Keratinocyte (primary cell): ENCODE measurements around the gene ANKDD1B. TPM values are rescaled to one million over a fixed set of nuclear protein-coding genes. Genes with fewer than 3 reads are reported as not detected.

Experiments
- DNase-seq: peaks from one replicate; pipeline ENCODE4 v3.0.0-alpha.2; 2011; ENCODE audit warnings: low read depth, missing footprints, low spot score
- FAIRE-seq: peaks from 2 replicates; lab custom pipeline; 2011; peaks lifted over from hg19 to GRCh38; lab: Jason Lieb, UNC
- H2AFZ ChIP-seq: 2 replicates; pipeline ENCODE4 v1.6.0; 2012; ENCODE audit warnings: low read length, control low read depth, inconsistent platforms; ENCODE audit not compliant: control insufficient read depth
- H3K27ac ChIP-seq: 2 replicates; pipeline ENCODE4 v1.5.1; 2011; ENCODE audit warnings: low read length; ENCODE audit not compliant: control insufficient read depth, insufficient read depth
- H3K27me3 ChIP-seq: 3 replicates; pipeline ENCODE4 v1.6.0; 2011; ENCODE audit warnings: low read length; ENCODE audit not compliant: control insufficient read depth, insufficient read depth; ENCODE audit errors: extremely low read depth
- H3K36me3 ChIP-seq, 2 experiments: 2 replicates in 1 of 2; 3 replicates in 1 of 2; pipeline ENCODE4 v1.5.1; 2011; ENCODE audit warnings: low read length in 2 of 2, mild to moderate bottlenecking in 1 of 2; ENCODE audit not compliant: control insufficient read depth in 2 of 2, insufficient read depth in 2 of 2; ENCODE audit errors: extremely low read depth in 1 of 2
- H3K4me1 ChIP-seq: 3 replicates; pipeline ENCODE4 v1.5.1; 2011; ENCODE audit warnings: low read length; ENCODE audit not compliant: control insufficient read depth, insufficient read depth; ENCODE audit errors: extremely low read depth
- H3K4me2 ChIP-seq: 3 replicates; pipeline ENCODE4 v1.6.0; 2011; ENCODE audit warnings: low read depth, low read length; ENCODE audit not compliant: control insufficient read depth, insufficient read depth; ENCODE audit errors: extremely low read depth
- H3K4me3 ChIP-seq, 3 experiments: fragments of 200-600 bp in 1 of 3; sonication (generic) in 1 of 3; 2 replicates in 2 of 3; 3 replicates in 1 of 3; pipeline ENCODE4 v1.5.1; 2011 to 2016; ENCODE audit warnings: low read length in 3 of 3, mild to moderate bottlenecking in 3 of 3, control low read depth in 2 of 3, inconsistent platforms in 1 of 3, low read depth in 1 of 3, mixed read lengths in 1 of 3, mixed run types in 1 of 3, moderate library complexity in 1 of 3; ENCODE audit not compliant: control insufficient read depth in 2 of 3, insufficient read depth in 2 of 3; ENCODE audit errors: extremely low read depth in 1 of 3
- H3K79me2 ChIP-seq: 2 replicates; pipeline ENCODE4 v1.6.0; 2012; ENCODE audit warnings: low read length; ENCODE audit not compliant: control insufficient read depth, insufficient read depth
- H3K9ac ChIP-seq: 3 replicates; pipeline ENCODE4 v1.6.0; 2011; ENCODE audit warnings: low read length; ENCODE audit not compliant: control insufficient read depth, insufficient read depth; ENCODE audit errors: extremely low read depth
- H3K9me1 ChIP-seq: 3 replicates; pipeline ENCODE4 v1.6.0; 2011; ENCODE audit warnings: low read length; ENCODE audit not compliant: control insufficient read depth, insufficient read depth; ENCODE audit errors: extremely low read depth
- H3K9me3 ChIP-seq: 2 replicates; pipeline ENCODE4 v1.5.1; 2012; ENCODE audit warnings: low read depth, low read length; ENCODE audit not compliant: control insufficient read depth
- H4K20me1 ChIP-seq: 3 replicates; pipeline ENCODE4 v1.6.0; 2011; ENCODE audit warnings: low read length; ENCODE audit not compliant: control insufficient read depth, insufficient read depth; ENCODE audit errors: extremely low read depth
- CTCF ChIP-seq, 3 experiments: IDR thresholded peaks in 1 of 3; conservative IDR thresholded peaks in 1 of 3; optimal IDR thresholded peaks in 1 of 3; 2 replicates in 2 of 3; 3 replicates in 1 of 3; pipeline versions ENCODE3 to v1.5.1; 2011; ENCODE audit warnings: low read length in 3 of 3, mild to moderate bottlenecking in 3 of 3, moderate library complexity in 2 of 3, control low read depth in 1 of 3, inconsistent platforms in 1 of 3; ENCODE audit not compliant: insufficient read depth in 2 of 3; ENCODE audit errors: extremely low read depth in 1 of 3
- EZH2 ChIP-seq: IDR thresholded peaks from one replicate; pipeline ENCODE4 v1.6.1; 2012; ENCODE audit warnings: inconsistent platforms, mild to moderate bottlenecking, low read length, moderate library complexity
- dilution Hi-C: fragments of 300-500 bp; cut with MboI; formaldehyde crosslinking; loops from one replicate; pipeline ENCODE4 v1.7.0; 2020; ENCODE audit warnings: low sequenced_read_pairs; ENCODE audit not compliant: extremely low pct_ligation_motif_present
- polyA plus RNA-seq, 5 experiments: library from polyadenylated mRNA; depleted of rRNA in 3 of 5; stranded (reverse) in 3 of 5; stranded (forward) in 1 of 5; unstranded in 1 of 5; fragments of >200 nt; gene quantifications; 1 replicate in 1 of 5; 2 replicates in 3 of 5; 3 replicates in 1 of 5; pipeline versions ENCODE4 v1.2.1 to v1.2.3, GENCODE V29; 2011 to 2012; ENCODE audit warnings: missing spikeins in 2 of 5, low read depth in 1 of 5, low replicate concordance in 1 of 5

Gene ANKDD1B
- polyA plus RNA-seq, 1 donor (not counting 4 experiments of a cell fraction or from before 2014, with no cell fraction given): 1.1 TPM

- Histone ChIP-seq H3K9me1 (no peaks in the 10 kb centered on the region), H3K27ac (no peak overlapping the region), H3K36me3 (no peaks in the 10 kb centered on the region), H3K4me3 (no peak overlapping the region), H3K4me1 (peaks cover 9% of the 10 kb centered on the region), H3K4me2 (no peak overlapping the region), H4K20me1 (no peaks in the 10 kb centered on the region), H3K79me2 (no peaks in the 10 kb centered on the region), H2AFZ (no peak overlapping the region), H3K27me3 (no peaks in the 10 kb centered on the region), H3K9ac (no peak overlapping the region), H3K9me3 (no peaks in the 10 kb centered on the region)
- no peak for FAIRE-seq
- DNase-seq: no peak
- dilution Hi-C loops: no loop called here
- TF ChIP-seq CTCF (optimal IDR thresholded peaks at IDR 0.05 in 1 of 3, IDR thresholded peaks at IDR 0.05 in 1 of 3, conservative IDR thresholded peaks at IDR 0.05 in 1 of 3; ENCODE audit: extremely low read depth in 1 of 3, insufficient read depth in 2 of 3, low read length in 3 of 3): no peak
- TF ChIP-seq EZH2: no peak
These were observed 40.5 kb downstream of the ANKDD1B start for GRCh38 chr5:75651575-75652238.

GRCh38 chr5:75653521-75653920, 42.3 kb downstream of the ANKDD1B start:
- H4K20me1 ChIP-seq: no peaks in the 10 kb centered on the region
- H3K79me2 ChIP-seq: no peaks in the 10 kb centered on the region
- no peak overlapping the region for H3K4me2 ChIP-seq
- H2AFZ ChIP-seq: no peak overlapping the region
- dilution Hi-C loops: no loop called here
- no peaks in the 10 kb centered on the region for H3K27me3 ChIP-seq
- no peaks in the 10 kb centered on the region for H3K36me3 ChIP-seq
- H3K27ac ChIP-seq: no peak overlapping the region
- H3K9me1 ChIP-seq: no peaks in the 10 kb centered on the region
- TF ChIP-seq CTCF (optimal IDR thresholded peaks at IDR 0.05 in 1 of 3, IDR thresholded peaks at IDR 0.05 in 1 of 3, conservative IDR thresholded peaks at IDR 0.05 in 1 of 3; ENCODE audit: extremely low read depth in 1 of 3, insufficient read depth in 2 of 3, low read length in 3 of 3): no peak
- no peak for TF ChIP-seq EZH2
- H3K4me3 ChIP-seq: no peak overlapping the region
- H3K9ac ChIP-seq: no peak overlapping the region
- no peaks in the 10 kb centered on the region for H3K9me3 ChIP-seq
- no peak for FAIRE-seq
- peaks cover 15% of the 10 kb centered on the region for H3K4me1 ChIP-seq
- DNase-seq: no peak
